Suprapubic skin (tissue), 3 donors: Measurements from ENCODE around the gene UNC5CL.
"Not testable (repeated sequence)": the region's sequence is repeated elsewhere in the genome, so short reads cannot be mapped to it uniquely, and the experiment has no call there.

Experiments
- EP300 ChIP-seq: sonication (generic); formaldehyde crosslinking; IDR thresholded peaks from one replicate; pipeline ENCODE4 v1.6.1; 2017; ENCODE audit warnings: antibody characterized with exemption
- POLR2A ChIP-seq, 2 donors: fragments of 450-650 bp; IDR thresholded peaks; one replicate each; pipeline ENCODE4 v1.6.1; 2017; ENCODE audit warnings: antibody characterized with exemption in 2 of 2, mild to moderate bottlenecking in 2 of 2, moderate library complexity in 2 of 2
- TF ChIP-seq, protein P1 (sequence below), 2 donors: fragments of 200-600 bp in 1 of 2; fragments of 450-650 bp in 1 of 2; sonication (generic) in 1 of 2; IDR thresholded peaks; one replicate each; pipeline ENCODE4 v1.5.1; 2016 to 2019; ENCODE audit warnings: antibody characterized with exemption in 2 of 2, mild to moderate bottlenecking in 1 of 2, moderate library complexity in 1 of 2

- TF ChIP-seq, protein P1, sequence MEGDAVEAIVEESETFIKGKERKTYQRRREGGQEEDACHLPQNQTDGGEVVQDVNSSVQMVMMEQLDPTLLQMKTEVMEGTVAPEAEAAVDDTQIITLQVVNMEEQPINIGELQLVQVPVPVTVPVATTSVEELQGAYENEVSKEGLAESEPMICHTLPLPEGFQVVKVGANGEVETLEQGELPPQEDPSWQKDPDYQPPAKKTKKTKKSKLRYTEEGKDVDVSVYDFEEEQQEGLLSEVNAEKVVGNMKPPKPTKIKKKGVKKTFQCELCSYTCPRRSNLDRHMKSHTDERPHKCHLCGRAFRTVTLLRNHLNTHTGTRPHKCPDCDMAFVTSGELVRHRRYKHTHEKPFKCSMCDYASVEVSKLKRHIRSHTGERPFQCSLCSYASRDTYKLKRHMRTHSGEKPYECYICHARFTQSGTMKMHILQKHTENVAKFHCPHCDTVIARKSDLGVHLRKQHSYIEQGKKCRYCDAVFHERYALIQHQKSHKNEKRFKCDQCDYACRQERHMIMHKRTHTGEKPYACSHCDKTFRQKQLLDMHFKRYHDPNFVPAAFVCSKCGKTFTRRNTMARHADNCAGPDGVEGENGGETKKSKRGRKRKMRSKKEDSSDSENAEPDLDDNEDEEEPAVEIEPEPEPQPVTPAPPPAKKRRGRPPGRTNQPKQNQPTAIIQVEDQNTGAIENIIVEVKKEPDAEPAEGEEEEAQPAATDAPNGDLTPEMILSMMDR (IDR thresholded peaks at IDR 0.05): not testable (repeated sequence)
- TF ChIP-seq POLR2A (IDR thresholded peaks at IDR 0.05); EP300: not testable (repeated sequence)
Observed at GRCh38 chr6:41015860-41016259, 23.2 kb downstream of the UNC5CL start.
